ENCODE results near the gene NRCAM.

GRCh38 chr7:108122181-108122580 is 334.1 kb downstream of the NRCAM start:
- no peak for TF ChIP-seq PKNOX1 (IDR thresholded peaks at IDR 0.05)
- no peak for TF ChIP-seq TARDBP (IDR thresholded peaks at IDR 0.05)
